GM12874 (cell line): ENCODE measurements around the gene RAD51B.

ENCODE experiments used
- CTCF ChIP-seq: IDR thresholded peaks from 2 replicates; pipeline ENCODE4 v1.5.1; 2011; ENCODE audit warnings: low read depth, mild to moderate bottlenecking, control low read depth, low read length, moderate library complexity; ENCODE audit not compliant: insufficient read depth

Gene RAD51B

GRCh38 chr14:68225321-68225720, 405.7 kb downstream of the RAD51B start:
- TF ChIP-seq CTCF, result no peak

GRCh38 chr14:68226523-68226922, 406.9 kb downstream of the RAD51B start:
- no peak for TF ChIP-seq CTCF

GRCh38 chr14:68228656-68229055, 409.1 kb downstream of the RAD51B start:
- no peak for TF ChIP-seq CTCF

GRCh38 chr14:68229423-68230100, 410.0 kb downstream of the RAD51B start:
- no peak for TF ChIP-seq CTCF

GRCh38 chr14:68230202-68230949, 410.8 kb downstream of the RAD51B start:
- no peak for TF ChIP-seq CTCF

GRCh38 chr14:68230950-68231717, 411.6 kb downstream of the RAD51B start:
- no peak for TF ChIP-seq CTCF

GRCh38 chr14:68231898-68232297, 412.3 kb downstream of the RAD51B start:
- no peak for TF ChIP-seq CTCF
